ENCODE measurements around the gene OR52E2. TPM values are rescaled to one million over a fixed set of nuclear protein-coding genes. Genes with fewer than 3 reads are reported as not detected.

Gene OR52E2
- polyA plus RNA-seq, 3 donors = not detected

GRCh38 chr11:5083602-5084001, 24.2 kb upstream of the OR52E2 start:
- no peak for DNase-seq
- H3K4me1 ChIP-seq (ENCODE audit: control insufficient read depth in 1 of 2, insufficient read depth in 2 of 2, low read length in 2 of 2) = no peaks in the 10 kb centered on the region
- H4K20me1 ChIP-seq (ENCODE audit: insufficient read depth, low read length) = no peaks in the 10 kb centered on the region
- no peak overlapping the region for H3K9ac ChIP-seq (ENCODE audit: insufficient read depth, low read length, poor library complexity, severe bottlenecking)
- intact Hi-C loops (cut with micrococcal nuclease) = no loop called here
- TF ChIP-seq CTCF (IDR thresholded peaks at IDR 0.05) = no peak
- H3K27me3 Mint-ChIP-seq (ENCODE audit: low read depth in 3 of 3) = peaks cover 0 to 3% (median 0%) of the 10 kb centered on the region in 3 donors
- H3K27me3 ChIP-seq (ENCODE audit: control insufficient read depth in 2 of 2, insufficient read depth in 2 of 2, low read length in 2 of 2) = no peaks in the 10 kb centered on the region
- H3K36me3 Mint-ChIP-seq = no peaks in the 10 kb centered on the region
- H3K4me3 ChIP-seq (replicated peaks in 1 of 3; ENCODE audit: low read depth in 2 of 3, low read length in 3 of 3) = no peak overlapping the region
- no peaks in the 10 kb centered on the region for H3K9me3 ChIP-seq (replicated peaks in 1 of 2; ENCODE audit: control insufficient read depth in 1 of 2, insufficient read depth in 1 of 2, low read length in 2 of 2)
- no peaks in the 10 kb centered on the region for H3K79me2 ChIP-seq (ENCODE audit: insufficient read depth, low read length)
- peaks cover 0 to 2% (median 0%) of the 10 kb centered on the region in 7 donors for H3K9me3 Mint-ChIP-seq
- no peaks in the 10 kb centered on the region for H3K36me3 ChIP-seq (replicated peaks in 1 of 2; ENCODE audit: control insufficient read depth in 1 of 2, insufficient read depth in 2 of 2, low read length in 2 of 2)
- no peak overlapping the region for H3K4me3 Mint-ChIP-seq
- H2AFZ ChIP-seq (ENCODE audit: insufficient read depth, low read depth, low read length, poor library complexity, severe bottlenecking) = no peak overlapping the region
- no peaks in the 10 kb centered on the region for H3K4me1 Mint-ChIP-seq
- no peak overlapping the region for H3K27ac ChIP-seq (ENCODE audit: low read depth in 1 of 2, low read length in 2 of 2)
- H3K27ac Mint-ChIP-seq = no peak overlapping the region
- H3K4me2 ChIP-seq (replicated peaks; ENCODE audit: extremely low read depth, low read length, poor library complexity, severe bottlenecking) = no peak overlapping the region

GRCh38 chr11:5081405-5081804, 22.0 kb upstream of the OR52E2 start:
- H3K27ac ChIP-seq (ENCODE audit: low read depth in 1 of 2, low read length in 2 of 2) = no peak overlapping the region
- H3K9ac ChIP-seq (ENCODE audit: insufficient read depth, low read length, poor library complexity, severe bottlenecking) = no peak overlapping the region
- H3K36me3 ChIP-seq (replicated peaks in 1 of 2; ENCODE audit: control insufficient read depth in 1 of 2, insufficient read depth in 2 of 2, low read length in 2 of 2) = no peaks in the 10 kb centered on the region
- no CpG with 5 or more reads among the region's 2 CpGs for WGBS (ENCODE audit: insufficient coverage)
- no peaks in the 10 kb centered on the region for H3K4me1 Mint-ChIP-seq
- H3K27me3 ChIP-seq (ENCODE audit: control insufficient read depth in 2 of 2, insufficient read depth in 2 of 2, low read length in 2 of 2) = no peaks in the 10 kb centered on the region
- intact Hi-C loops (cut with micrococcal nuclease) = no loop called here
- H3K27ac Mint-ChIP-seq = no peak overlapping the region
- no peak overlapping the region for H3K4me3 Mint-ChIP-seq
- no peaks in the 10 kb centered on the region for H3K79me2 ChIP-seq (ENCODE audit: insufficient read depth, low read length)
- no peak for TF ChIP-seq CTCF (IDR thresholded peaks at IDR 0.05)
- no peaks in the 10 kb centered on the region for H3K4me1 ChIP-seq (ENCODE audit: control insufficient read depth in 1 of 2, insufficient read depth in 2 of 2, low read length in 2 of 2)
- H4K20me1 ChIP-seq (ENCODE audit: insufficient read depth, low read length) = no peaks in the 10 kb centered on the region
- no peak overlapping the region for H2AFZ ChIP-seq (ENCODE audit: insufficient read depth, low read depth, low read length, poor library complexity, severe bottlenecking)
- no peaks in the 10 kb centered on the region for H3K9me3 ChIP-seq (replicated peaks in 1 of 2; ENCODE audit: control insufficient read depth in 1 of 2, insufficient read depth in 1 of 2, low read length in 2 of 2)
- H3K4me3 ChIP-seq (replicated peaks in 1 of 3; ENCODE audit: low read depth in 2 of 3, low read length in 3 of 3) = no peak overlapping the region
- DNase-seq = no peak
- H3K4me2 ChIP-seq (replicated peaks; ENCODE audit: extremely low read depth, low read length, poor library complexity, severe bottlenecking) = no peak overlapping the region
- peaks cover 0 to 2% (median 0%) of the 10 kb centered on the region in 7 donors for H3K9me3 Mint-ChIP-seq
- H3K36me3 Mint-ChIP-seq = no peaks in the 10 kb centered on the region
- H3K27me3 Mint-ChIP-seq (ENCODE audit: low read depth in 3 of 3) = no peaks in the 10 kb centered on the region

Measured in CD14-positive monocyte (primary cell).